Measurements from ENCODE around the gene XYLT1. TPM values are rescaled to one million over a fixed set of nuclear protein-coding genes. Genes with fewer than 3 reads are reported as not detected.

XYLT1 gene
- total RNA-seq, 3 donors from 2014 or later (not counting 1 experiment from before 2014, with no cell fraction given), result 40.9 to 55.5 (median 43.8) TPM

DNA sequence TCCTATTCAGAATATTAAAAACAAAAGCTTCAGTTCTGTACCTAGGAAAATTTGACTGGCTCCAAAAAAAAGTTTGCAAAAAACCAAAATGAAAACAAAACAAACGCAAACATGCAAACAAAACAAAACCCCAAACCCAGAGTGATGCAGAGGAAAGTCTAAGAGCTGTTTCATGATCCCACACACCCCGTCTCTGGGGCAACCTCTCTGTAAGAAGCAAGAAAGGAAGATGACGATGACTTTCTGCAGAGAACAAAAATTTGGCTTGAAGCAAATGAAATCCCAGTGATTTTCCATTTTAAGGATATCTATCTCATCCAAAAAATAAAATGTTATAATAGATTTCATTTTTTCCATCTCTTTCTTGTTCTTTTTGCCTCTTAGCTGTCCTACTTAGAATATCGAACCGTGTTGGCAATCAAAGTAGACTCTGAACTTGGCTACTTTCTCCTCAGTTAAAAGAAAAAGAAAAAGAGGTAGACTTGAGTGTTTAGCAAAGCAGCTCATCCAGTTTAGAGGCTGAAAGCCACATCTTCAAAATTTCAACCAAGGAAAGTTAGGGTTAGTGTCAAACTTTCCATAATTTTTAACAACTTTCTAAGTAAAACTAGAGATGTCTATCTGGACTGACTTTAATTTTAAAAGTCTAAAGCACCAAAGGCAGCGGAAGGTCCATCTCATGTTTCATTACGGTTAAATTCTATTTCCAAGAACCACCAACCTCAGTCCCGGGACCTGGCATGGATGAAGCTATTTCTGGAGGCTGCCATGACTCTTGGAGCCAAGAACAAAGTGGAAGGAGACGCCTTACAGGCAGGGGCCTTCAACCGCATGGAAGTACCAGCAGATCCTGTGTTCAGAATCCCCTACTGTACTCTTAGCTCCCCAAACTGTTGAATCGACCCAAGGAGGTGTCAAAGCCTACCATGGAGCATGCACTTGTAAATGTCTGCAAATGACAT is 180.8 kb downstream of the XYLT1 start:
- no peaks in the 10 kb centered on the region for H3K27me3 ChIP-seq (ENCODE audit: control insufficient read depth, insufficient read depth, low read length)
- H3K4me3 Mint-ChIP-seq, result no peak overlapping the region
- no peaks in the 10 kb centered on the region for H3K36me3 Mint-ChIP-seq
- DNase-seq, result no peak
- H3K36me3 ChIP-seq (ENCODE audit: control insufficient read depth, insufficient read depth, low read length), result no peaks in the 10 kb centered on the region
- no peak overlapping the region for H3K4me3 ChIP-seq (ENCODE audit: low read length)
- ATAC-seq, result no peak
- no peak overlapping the region for H3K27ac ChIP-seq (ENCODE audit: low read length)
- peaks cover 32 to 35% of the 10 kb centered on the region in 2 donors for H3K4me1 Mint-ChIP-seq
- H3K9me3 Mint-ChIP-seq, result no peaks in the 10 kb centered on the region
- intact Hi-C loops (cut with micrococcal nuclease), result no loop called here
- peaks cover 10% of the 10 kb centered on the region for H3K4me1 ChIP-seq (ENCODE audit: control insufficient read depth, insufficient read depth, low read length)
- H3K9me3 ChIP-seq (ENCODE audit: control insufficient read depth, insufficient read depth, low read length), result no peaks in the 10 kb centered on the region
- WGBS (ENCODE audit: insufficient coverage), result 89% methylated on average over 10 of the region's 11 CpGs
- no peak overlapping the region for H3K27ac Mint-ChIP-seq
- TF ChIP-seq, protein P1, sequence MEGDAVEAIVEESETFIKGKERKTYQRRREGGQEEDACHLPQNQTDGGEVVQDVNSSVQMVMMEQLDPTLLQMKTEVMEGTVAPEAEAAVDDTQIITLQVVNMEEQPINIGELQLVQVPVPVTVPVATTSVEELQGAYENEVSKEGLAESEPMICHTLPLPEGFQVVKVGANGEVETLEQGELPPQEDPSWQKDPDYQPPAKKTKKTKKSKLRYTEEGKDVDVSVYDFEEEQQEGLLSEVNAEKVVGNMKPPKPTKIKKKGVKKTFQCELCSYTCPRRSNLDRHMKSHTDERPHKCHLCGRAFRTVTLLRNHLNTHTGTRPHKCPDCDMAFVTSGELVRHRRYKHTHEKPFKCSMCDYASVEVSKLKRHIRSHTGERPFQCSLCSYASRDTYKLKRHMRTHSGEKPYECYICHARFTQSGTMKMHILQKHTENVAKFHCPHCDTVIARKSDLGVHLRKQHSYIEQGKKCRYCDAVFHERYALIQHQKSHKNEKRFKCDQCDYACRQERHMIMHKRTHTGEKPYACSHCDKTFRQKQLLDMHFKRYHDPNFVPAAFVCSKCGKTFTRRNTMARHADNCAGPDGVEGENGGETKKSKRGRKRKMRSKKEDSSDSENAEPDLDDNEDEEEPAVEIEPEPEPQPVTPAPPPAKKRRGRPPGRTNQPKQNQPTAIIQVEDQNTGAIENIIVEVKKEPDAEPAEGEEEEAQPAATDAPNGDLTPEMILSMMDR (IDR thresholded peaks at IDR 0.05), result no peak
- no peaks in the 10 kb centered on the region for H3K27me3 Mint-ChIP-seq (ENCODE audit: low read depth in 2 of 2)

DNA sequence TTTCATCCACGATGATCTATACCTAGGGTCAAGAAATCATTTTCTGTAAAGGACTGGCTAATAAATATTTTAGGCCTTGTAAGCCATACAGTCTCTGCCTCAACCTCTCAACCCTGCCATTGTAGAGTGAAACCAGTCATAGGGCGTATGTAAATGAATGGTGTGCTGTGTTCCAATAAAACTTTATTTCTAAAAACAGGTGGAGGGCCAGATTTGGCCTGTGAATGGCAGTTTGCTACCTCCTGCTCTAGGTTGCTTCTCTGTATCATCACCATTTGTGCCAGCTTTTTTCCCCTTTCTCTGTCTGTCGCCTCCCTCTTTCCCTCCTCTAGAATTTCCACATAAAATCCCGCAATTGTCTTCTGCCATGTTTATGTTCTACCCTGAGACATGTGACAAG is 181.7 kb downstream of the XYLT1 start:
- peaks cover 35 to 37% of the 10 kb centered on the region in 2 donors for H3K4me1 Mint-ChIP-seq
- DNase-seq, result no peak
- no peak overlapping the region for H3K27ac Mint-ChIP-seq
- no peaks in the 10 kb centered on the region for H3K9me3 Mint-ChIP-seq
- TF ChIP-seq, protein P1 (IDR thresholded peaks at IDR 0.05), result no peak
- no peak for ATAC-seq
- H3K4me1 ChIP-seq (ENCODE audit: control insufficient read depth, insufficient read depth, low read length), result peaks cover 6% of the 10 kb centered on the region
- no peaks in the 10 kb centered on the region for H3K36me3 Mint-ChIP-seq
- H3K9me3 ChIP-seq (ENCODE audit: control insufficient read depth, insufficient read depth, low read length), result no peaks in the 10 kb centered on the region
- no peaks in the 10 kb centered on the region for H3K27me3 ChIP-seq (ENCODE audit: control insufficient read depth, insufficient read depth, low read length)
- no peak overlapping the region for H3K4me3 Mint-ChIP-seq
- H3K27ac ChIP-seq (ENCODE audit: low read length), result no peak overlapping the region
- H3K27me3 Mint-ChIP-seq (ENCODE audit: low read depth in 2 of 2), result no peaks in the 10 kb centered on the region
- H3K36me3 ChIP-seq (ENCODE audit: control insufficient read depth, insufficient read depth, low read length), result no peaks in the 10 kb centered on the region
- H3K4me3 ChIP-seq (ENCODE audit: low read length), result no peak overlapping the region
- intact Hi-C loops (cut with micrococcal nuclease), result no loop called here
- over 99% methylated on average over 4 of the region's 4 CpGs for WGBS (ENCODE audit: insufficient coverage)

DNA sequence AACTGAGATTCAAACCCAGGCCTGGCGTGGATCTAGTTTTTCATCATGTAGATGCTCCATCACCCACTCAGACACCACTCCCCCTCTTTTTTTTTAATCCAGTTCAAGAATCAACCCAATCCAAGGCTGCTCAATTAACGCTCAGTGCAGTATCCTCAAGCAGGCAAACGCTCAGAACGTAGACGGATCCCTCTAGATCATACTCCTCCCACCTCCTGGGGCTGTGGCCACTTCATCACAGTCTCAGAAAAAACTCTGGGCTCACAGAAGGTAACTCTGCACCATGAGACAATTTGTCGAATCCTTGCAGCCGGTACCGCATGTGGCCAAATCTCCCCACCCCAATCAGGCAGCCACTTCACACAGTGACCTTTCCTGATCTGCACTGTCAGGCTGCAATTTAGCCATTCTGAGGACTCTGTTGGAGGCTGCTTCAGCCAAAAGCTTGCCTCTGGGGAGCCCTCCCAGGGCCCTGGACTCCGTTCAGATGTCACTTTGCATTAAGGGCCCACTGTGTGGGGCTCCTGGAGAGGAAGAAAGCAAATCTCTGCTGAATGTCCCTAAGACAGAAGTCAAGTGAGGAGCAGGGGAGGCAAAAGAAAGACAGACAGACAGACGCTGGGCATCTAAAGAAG is 183.5 kb downstream of the XYLT1 start:
- Histone ChIP-seq H3K9me3 (ENCODE audit: control insufficient read depth, insufficient read depth, low read length) (no peaks in the 10 kb centered on the region), H3K36me3 (ENCODE audit: control insufficient read depth, insufficient read depth, low read length) (no peaks in the 10 kb centered on the region), H3K4me3 (ENCODE audit: low read length) (no peak overlapping the region), H3K4me1 (ENCODE audit: control insufficient read depth, insufficient read depth, low read length) (peaks cover 8% of the 10 kb centered on the region), H3K27me3 (ENCODE audit: control insufficient read depth, insufficient read depth, low read length) (no peaks in the 10 kb centered on the region), H3K27ac (ENCODE audit: low read length) (no peak overlapping the region)
- no peaks in the 10 kb centered on the region for H3K27me3 Mint-ChIP-seq (ENCODE audit: low read depth in 2 of 2)
- no peaks in the 10 kb centered on the region for H3K9me3 Mint-ChIP-seq
- H3K36me3 Mint-ChIP-seq, result no peaks in the 10 kb centered on the region
- no peak overlapping the region for H3K27ac Mint-ChIP-seq
- DNase-seq (no peak), ATAC-seq (no peak)
- TF ChIP-seq, protein P1 (IDR thresholded peaks at IDR 0.05), result no peak
- WGBS (ENCODE audit: insufficient coverage), result 96% methylated on average over 9 of the region's 10 CpGs
- intact Hi-C loops (cut with micrococcal nuclease), result no loop called here
- H3K4me1 Mint-ChIP-seq, result peaks cover 40 to 41% of the 10 kb centered on the region in 2 donors
- H3K4me3 Mint-ChIP-seq, result no peak overlapping the region

All from natural killer cell (primary cell).